T-helper 2 cell treated with Interferon-gamma antibody and Interleukin-4, amounts not matched to agents 5 μg/mL and 100 μg/mL, for 36 hours (primary cell): ENCODE results near the gene RHOBTB3.
"Not testable (repeated sequence)": the region's sequence is repeated elsewhere in the genome, so short reads cannot be mapped to it uniquely, and the experiment has no call there.

Source experiments
- DNase-seq: peaks from one replicate; pipeline ENCODE4 v3.0.0; 2021; ENCODE audit warnings: low spot score
- H3K27ac Mint-ChIP-seq: one replicate; pipeline ENCODE4 v1.8.0; 2021; ENCODE audit warnings: mild to moderate bottlenecking, mixed read lengths
- H3K27me3 Mint-ChIP-seq: one replicate; pipeline ENCODE4 v1.8.0; 2021; ENCODE audit warnings: low read depth, mixed read lengths
- H3K36me3 Mint-ChIP-seq: one replicate; pipeline ENCODE4 v1.8.0; 2021; ENCODE audit warnings: low read depth, mixed read lengths
- H3K4me1 Mint-ChIP-seq: one replicate; pipeline ENCODE4 v1.8.0; 2021; ENCODE audit warnings: low read depth, mixed read lengths
- H3K4me3 Mint-ChIP-seq: one replicate; pipeline ENCODE4 v1.8.0; 2022; ENCODE audit warnings: mild to moderate bottlenecking, moderate library complexity, mixed read lengths
- H3K9me3 Mint-ChIP-seq: one replicate; pipeline ENCODE4 v1.8.0; 2021; ENCODE audit warnings: mixed read lengths

Gene RHOBTB3

DNA sequence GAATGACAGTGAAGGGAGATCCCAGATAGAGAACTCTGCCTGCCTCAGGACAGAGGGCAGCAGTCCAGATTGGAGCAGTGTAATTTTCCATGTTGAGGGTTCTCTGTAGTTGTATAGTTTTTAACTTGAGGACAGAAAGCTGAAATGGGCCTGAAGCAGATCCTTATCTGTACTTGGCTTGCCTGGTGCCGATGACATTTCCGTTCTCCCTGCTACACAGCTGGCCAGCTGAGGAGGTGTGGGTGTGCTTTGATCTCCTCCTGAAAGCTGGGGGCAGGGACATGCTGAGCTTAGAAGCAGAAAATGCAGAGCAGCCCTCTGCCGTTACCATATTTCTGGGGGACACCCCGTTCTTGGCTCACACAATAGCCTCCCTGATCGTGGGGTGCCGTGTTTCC is 80.9 kb downstream of the RHOBTB3 start:
- Mint-ChIP-seq H3K27ac (peak overlapping the region; percentile 33), H3K9me3 (no peaks in the 10 kb centered on the region), H3K36me3 (peaks cover 46% of the 10 kb centered on the region), H3K4me1 (peaks cover 67% of the 10 kb centered on the region), H3K27me3 (no peaks in the 10 kb centered on the region), H3K4me3 (peak overlapping the region; percentile 51)
- DNase-seq, result peak; percentile 28

- DNase-seq, H3K4me3 Mint-ChIP-seq, H3K27ac Mint-ChIP-seq, H3K27me3 Mint-ChIP-seq, H3K9me3 Mint-ChIP-seq: not testable (repeated sequence)
- Mint-ChIP-seq H3K4me1 (peaks cover 69% of the 10 kb centered on the region), H3K36me3 (peaks cover 50% of the 10 kb centered on the region)
These were observed 81.9 kb downstream of the RHOBTB3 start for GRCh38 chr5:95813035-95813434.

DNA sequence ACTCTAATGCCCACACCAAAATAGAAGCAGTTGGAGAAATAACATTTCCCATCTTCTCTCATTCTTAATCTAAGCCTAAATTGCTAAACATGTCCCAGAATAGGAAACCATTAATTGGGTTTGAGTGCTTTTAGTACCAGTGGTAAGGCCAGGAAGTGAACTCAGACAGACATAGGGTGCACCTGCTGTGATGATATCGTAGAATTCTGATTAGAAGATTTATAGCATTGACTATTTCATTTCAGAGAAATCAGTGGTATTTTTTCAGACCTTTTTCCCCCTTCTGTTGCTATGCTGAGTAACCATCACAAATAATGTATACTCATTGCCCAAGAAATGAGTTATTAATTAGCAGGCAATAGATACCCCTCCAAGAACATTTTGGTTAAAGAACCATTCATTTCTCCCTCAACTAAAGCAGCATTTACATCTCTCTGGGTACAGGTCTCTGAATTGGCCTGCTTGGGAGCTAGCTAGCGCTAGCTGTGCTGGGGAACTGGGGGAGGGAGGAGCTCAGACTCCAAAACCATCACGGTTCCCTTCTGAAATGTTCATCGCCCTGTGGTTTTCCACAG is 84.1 kb downstream of the RHOBTB3 start:
- Mint-ChIP-seq H3K9me3 (no peaks in the 10 kb centered on the region), H3K4me3 (no peak overlapping the region), H3K27ac (no peak overlapping the region), H3K36me3 (peaks cover 55% of the 10 kb centered on the region), H3K27me3 (no peaks in the 10 kb centered on the region), H3K4me1 (peaks cover 61% of the 10 kb centered on the region)
- DNase-seq, result no peak

DNA sequence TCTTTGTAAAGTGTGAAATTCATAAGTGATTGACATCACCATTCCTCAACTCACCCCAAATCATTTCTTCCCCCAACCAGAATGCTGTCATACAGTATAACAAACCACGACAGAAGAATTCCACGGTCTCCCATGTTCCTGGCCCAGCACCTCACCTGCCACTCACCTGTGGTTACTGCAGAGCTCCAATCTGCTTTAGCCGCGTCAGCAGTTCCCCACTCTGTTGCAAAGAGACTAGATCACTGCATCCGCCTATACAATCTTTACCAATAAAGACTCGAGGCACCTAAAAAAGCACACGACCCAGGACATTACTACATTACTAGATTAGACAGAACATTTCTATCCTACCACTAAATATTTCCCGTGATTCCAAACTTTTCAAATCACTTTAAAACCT is 85.2 kb downstream of the RHOBTB3 start:
- Mint-ChIP-seq H3K9me3 (no peaks in the 10 kb centered on the region), H3K27me3 (no peaks in the 10 kb centered on the region), H3K27ac (no peak overlapping the region), H3K36me3 (peaks cover 56% of the 10 kb centered on the region), H3K4me1 (peaks cover 55% of the 10 kb centered on the region), H3K4me3 (no peak overlapping the region)
- DNase-seq, result no peak

DNA sequence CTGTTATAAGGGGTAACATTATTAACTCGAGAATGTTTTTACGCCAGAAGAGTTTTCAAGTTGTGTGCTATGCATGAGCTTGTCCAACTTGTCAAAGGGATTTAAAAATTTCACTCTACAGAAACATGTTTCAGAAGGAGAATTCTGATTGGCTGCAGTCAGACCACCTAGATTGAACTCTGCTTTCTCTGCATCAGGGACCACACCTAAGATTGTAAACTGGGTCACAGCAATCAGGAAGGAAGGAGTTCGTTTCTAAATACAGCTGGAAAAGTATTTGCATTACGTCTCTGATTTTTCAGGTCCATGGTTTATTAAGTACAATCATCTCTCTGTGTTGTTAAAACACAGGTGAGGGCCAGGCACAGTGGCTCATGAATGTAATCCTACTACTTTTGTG is 85.6 kb downstream of the RHOBTB3 start:
- H3K9me3 Mint-ChIP-seq, result no peaks in the 10 kb centered on the region
- H3K36me3 Mint-ChIP-seq, result peaks cover 57% of the 10 kb centered on the region
- H3K27me3 Mint-ChIP-seq, result no peaks in the 10 kb centered on the region
- peaks cover 55% of the 10 kb centered on the region for H3K4me1 Mint-ChIP-seq
- peak overlapping the region; percentile 75 for H3K4me3 Mint-ChIP-seq
- H3K27ac Mint-ChIP-seq, result no peak overlapping the region
- DNase-seq, result no peak

DNA sequence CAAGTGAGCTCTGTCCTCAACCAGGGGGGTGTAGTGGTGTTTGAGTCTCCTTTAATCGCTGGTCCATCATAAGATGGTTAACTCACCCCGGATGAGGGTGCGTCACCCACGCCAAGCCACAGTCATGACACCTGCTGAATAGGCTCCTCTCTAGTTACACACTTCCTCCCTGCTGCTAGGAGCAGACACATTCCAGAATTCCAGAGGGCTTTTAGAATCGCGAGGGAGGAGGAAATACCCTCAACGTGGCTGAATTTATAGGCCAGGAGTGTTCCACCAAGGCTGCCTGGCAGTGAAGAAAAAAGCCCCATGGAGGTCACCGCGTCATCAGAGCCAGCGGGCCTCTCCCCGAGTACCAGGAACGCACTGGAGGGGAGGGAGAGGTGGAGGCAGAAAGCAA is 86.3 kb downstream of the RHOBTB3 start:
- Mint-ChIP-seq H3K4me1 (peaks cover 52% of the 10 kb centered on the region), H3K4me3 (peak overlapping the region; percentile 75), H3K36me3 (peaks cover 52% of the 10 kb centered on the region), H3K9me3 (no peaks in the 10 kb centered on the region), H3K27me3 (no peaks in the 10 kb centered on the region), H3K27ac (peak overlapping the region; percentile 39)
- no peak for DNase-seq

DNA sequence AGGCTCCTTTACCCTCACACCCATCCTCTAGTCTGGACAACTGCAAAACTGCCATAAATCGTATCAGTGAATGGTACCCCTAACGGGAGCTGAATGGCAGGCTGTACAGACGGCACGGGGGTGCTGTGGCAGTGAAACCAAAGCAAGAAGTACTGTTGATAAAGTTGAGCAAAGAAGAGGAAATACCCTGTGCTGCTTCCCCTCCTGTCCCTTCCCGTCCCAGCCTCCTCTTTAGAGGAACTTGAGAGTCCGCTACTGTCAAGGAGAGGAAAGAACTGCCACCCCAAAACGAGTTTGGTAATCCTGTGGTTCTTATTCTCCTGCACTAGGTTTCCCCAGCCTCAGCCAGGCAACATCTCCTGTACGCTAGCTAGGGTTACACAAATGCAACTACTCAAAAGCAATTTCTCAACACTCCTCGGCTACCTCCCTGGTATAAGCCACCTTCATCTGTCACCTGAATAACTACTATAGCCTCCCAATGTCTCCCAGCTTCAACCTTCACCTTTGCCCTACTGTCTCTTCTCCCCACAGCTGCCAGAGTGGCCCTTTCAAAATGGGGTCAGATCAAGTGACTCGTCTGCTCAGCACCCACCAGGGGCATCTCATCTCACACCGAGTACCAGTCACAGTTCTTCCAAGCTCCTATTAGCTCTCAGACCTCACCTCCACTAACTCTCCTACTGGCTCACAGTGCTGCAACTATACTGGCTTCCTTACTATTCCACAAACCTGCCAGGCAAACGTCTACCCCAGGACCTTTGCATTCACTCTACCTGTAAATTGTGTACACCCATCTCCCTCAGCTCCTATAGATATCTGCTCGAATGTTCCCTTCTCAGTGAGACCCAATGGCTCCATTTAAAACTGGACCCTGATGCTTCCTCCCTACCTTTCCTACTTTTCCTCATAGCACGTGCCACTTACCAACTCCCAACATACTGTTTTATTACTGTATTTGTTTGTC is 87.3 kb downstream of the RHOBTB3 start:
- Mint-ChIP-seq H3K4me1 (peaks cover 53% of the 10 kb centered on the region), H3K27ac (peak overlapping the region; percentile 60), H3K27me3 (no peaks in the 10 kb centered on the region), H3K4me3 (peak overlapping the region; percentile 75), H3K9me3 (no peaks in the 10 kb centered on the region), H3K36me3 (peaks cover 47% of the 10 kb centered on the region)
- no peak for DNase-seq

DNA sequence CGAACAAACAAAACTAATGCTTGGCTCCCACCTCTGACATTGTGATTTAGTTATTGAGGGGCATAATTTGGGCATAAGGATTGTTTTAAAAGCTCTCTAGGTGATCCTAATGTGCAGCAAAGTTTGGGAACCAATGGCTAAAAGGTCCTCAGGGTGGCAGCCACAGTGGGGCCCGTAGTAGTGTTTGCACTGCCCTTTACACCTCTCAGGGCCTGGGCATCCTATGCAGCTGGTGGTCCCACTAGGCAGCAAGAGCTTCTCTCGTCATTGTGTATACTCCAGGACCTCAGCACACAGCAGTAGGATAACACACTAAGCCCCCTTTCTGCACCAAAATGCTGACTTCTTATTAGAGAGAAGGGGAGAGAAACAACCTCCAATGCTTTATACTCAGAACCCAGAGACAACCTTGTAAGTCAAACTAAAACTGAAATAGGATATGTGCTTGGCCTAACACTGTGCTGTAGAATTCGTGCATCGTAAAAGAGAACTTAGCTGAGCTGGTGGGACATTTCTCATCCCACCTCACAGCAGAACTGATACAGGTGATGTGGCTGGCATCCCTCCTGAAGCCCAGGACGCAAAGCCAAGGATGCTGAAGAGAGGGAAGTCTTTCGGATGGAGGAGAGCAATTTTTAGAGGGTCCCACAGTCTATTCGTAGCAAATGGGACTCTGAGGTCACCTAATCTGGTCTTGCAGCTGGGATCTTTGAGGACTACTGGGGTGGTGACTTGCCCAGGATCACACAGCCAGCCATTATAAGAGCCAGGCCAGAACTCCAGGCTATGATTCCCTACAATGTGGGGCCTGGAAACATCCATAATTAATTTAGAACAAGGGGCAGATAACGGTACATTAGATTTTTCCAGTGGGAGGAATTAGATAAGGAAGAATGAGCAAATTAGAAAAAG is 90.2 kb downstream of the RHOBTB3 start:
- peaks cover 26% of the 10 kb centered on the region for H3K36me3 Mint-ChIP-seq
- DNase-seq, result no peak
- peaks cover 61% of the 10 kb centered on the region for H3K4me1 Mint-ChIP-seq
- peak overlapping the region; percentile 99 for H3K4me3 Mint-ChIP-seq
- H3K27ac Mint-ChIP-seq, result peak overlapping the region; percentile 83
- H3K27me3 Mint-ChIP-seq, result no peaks in the 10 kb centered on the region
- H3K9me3 Mint-ChIP-seq, result no peaks in the 10 kb centered on the region

- H3K27ac Mint-ChIP-seq, result peak overlapping the region; percentile 83
- H3K36me3 Mint-ChIP-seq, result peaks cover 21% of the 10 kb centered on the region
- no peaks in the 10 kb centered on the region for H3K27me3 Mint-ChIP-seq
- H3K4me1 Mint-ChIP-seq, result peaks cover 60% of the 10 kb centered on the region
- DNase-seq, result peak; percentile 14
- no peaks in the 10 kb centered on the region for H3K9me3 Mint-ChIP-seq
- peak overlapping the region; percentile 99 for H3K4me3 Mint-ChIP-seq
These were observed 91.0 kb downstream of the RHOBTB3 start for GRCh38 chr5:95822043-95822541.

GRCh38 chr5:95822542-95823181 is 91.5 kb downstream of the RHOBTB3 start, which contains the start of gene GLRX:
TSS of gene GLRX (minus strand) at chr5:95822726. CDS start at chr5:95822662, 64 bp downstream.
- no peaks in the 10 kb centered on the region for H3K27me3 Mint-ChIP-seq
- H3K36me3 Mint-ChIP-seq, result peaks cover 20% of the 10 kb centered on the region
- no peaks in the 10 kb centered on the region for H3K9me3 Mint-ChIP-seq
- H3K4me3 Mint-ChIP-seq, result peak within 1 kb of the TSS; percentile 99
- peak; percentile 53 for DNase-seq
- H3K27ac Mint-ChIP-seq, result peak within 1 kb of the TSS; percentile 83
- peaks cover 59% of the 10 kb centered on the region for H3K4me1 Mint-ChIP-seq

- peaks cover 17% of the 10 kb centered on the region for H3K36me3 Mint-ChIP-seq
- H3K9me3 Mint-ChIP-seq, result no peaks in the 10 kb centered on the region
- H3K27me3 Mint-ChIP-seq, result no peaks in the 10 kb centered on the region
- peak overlapping the region; percentile 83 for H3K27ac Mint-ChIP-seq
- H3K4me3 Mint-ChIP-seq, result peak overlapping the region; percentile 99
- no peak for DNase-seq
- H3K4me1 Mint-ChIP-seq, result peaks cover 57% of the 10 kb centered on the region
These were observed 92.1 kb downstream of the RHOBTB3 start for GRCh38 chr5:95823218-95823737.

- peak; percentile 50 for DNase-seq
- no peaks in the 10 kb centered on the region for H3K9me3 Mint-ChIP-seq
- no peaks in the 10 kb centered on the region for H3K27me3 Mint-ChIP-seq
- H3K36me3 Mint-ChIP-seq, result peaks cover 10% of the 10 kb centered on the region
- H3K4me3 Mint-ChIP-seq, result peak overlapping the region; percentile 99
- peaks cover 51% of the 10 kb centered on the region for H3K4me1 Mint-ChIP-seq
- peak overlapping the region; percentile 83 for H3K27ac Mint-ChIP-seq
These were observed 92.8 kb downstream of the RHOBTB3 start for GRCh38 chr5:95823738-95824609.
